GM19025 (cell line): ENCODE measurements around the gene BDH1.
"Not testable (repeated sequence)": the region's sequence is repeated elsewhere in the genome, so short reads cannot be mapped to it uniquely, and the experiment has no call there.

Experiments
- ATAC-seq: cut with Tn5 transposase; IDR thresholded peaks from one replicate; pipeline ENCODE4 v1.9.1; 2021; ENCODE audit warnings: mild to moderate bottlenecking, low read depth, moderate library complexity; ENCODE audit not compliant: unreplicated experiment

Gene BDH1

GRCh38 chr3:197491478-197491877, 64.3 kb downstream of the BDH1 start:
- ATAC-seq: no peak

- no peak for ATAC-seq
Measured at GRCh38 chr3:197490098-197491058, 65.4 kb downstream of the BDH1 start.

- ATAC-seq: no peak
Measured at GRCh38 chr3:197487911-197488391, 67.8 kb downstream of the BDH1 start.

- no peak for ATAC-seq
Measured at GRCh38 chr3:197486861-197487260, 68.9 kb downstream of the BDH1 start.

- ATAC-seq: no peak
Measured at GRCh38 chr3:197485143-197485542, 70.6 kb downstream of the BDH1 start.

- ATAC-seq: no peak
Measured at GRCh38 chr3:197484204-197484901, 71.4 kb downstream of the BDH1 start.

GRCh38 chr3:197482001-197482400, 73.8 kb downstream of the BDH1 start:
- ATAC-seq: no peak

- no peak for ATAC-seq
Measured at GRCh38 chr3:197480320-197480719, 75.4 kb downstream of the BDH1 start.

- no peak for ATAC-seq
Measured at GRCh38 chr3:197478746-197479668, 76.8 kb downstream of the BDH1 start.

- ATAC-seq: not testable (repeated sequence)
Measured at GRCh38 chr3:197477816-197478215, 78.0 kb downstream of the BDH1 start.

- ATAC-seq: no peak
Measured at GRCh38 chr3:197475997-197476525, 79.7 kb downstream of the BDH1 start.

- ATAC-seq: no peak
Measured at GRCh38 chr3:197475514-197475913, 80.3 kb downstream of the BDH1 start.

- ATAC-seq: no peak
Measured at GRCh38 chr3:197472151-197472550, 83.6 kb downstream of the BDH1 start.

GRCh38 chr3:197471221-197472010, 84.4 kb downstream of the BDH1 start:
- ATAC-seq: no peak

- no peak for ATAC-seq
Measured at GRCh38 chr3:197468866-197469382, 86.8 kb downstream of the BDH1 start.

GRCh38 chr3:197468167-197468566, 87.6 kb downstream of the BDH1 start:
- ATAC-seq: no peak

- ATAC-seq: no peak
Measured at GRCh38 chr3:197466586-197467399, 89.0 kb downstream of the BDH1 start.

GRCh38 chr3:197465996-197466549, 89.7 kb downstream of the BDH1 start:
- no peak for ATAC-seq
